Measurements from ENCODE around the gene PLPPR2.
"Not testable (repeated sequence)": the region's sequence is repeated elsewhere in the genome, so short reads cannot be mapped to it uniquely, and the experiment has no call there.

Gene PLPPR2

GRCh38 chr19:11370744-11371143 lies 15.5 kb downstream of the PLPPR2 start:
- DNase-seq (ENCODE audit: low read depth in 1 of 2, low spot score in 1 of 2) = no peak

- DNase-seq (ENCODE audit: low read depth in 1 of 2, low spot score in 1 of 2) = no peak
Observed at GRCh38 chr19:11373166-11373884, 18.1 kb downstream of the PLPPR2 start.

GRCh38 chr19:11373885-11374432 lies 18.7 kb downstream of the PLPPR2 start:
- no peak for DNase-seq (ENCODE audit: low read depth in 1 of 2, low spot score in 1 of 2)

- peak; percentile 91 to 92 for DNase-seq (ENCODE audit: low read depth in 1 of 2, low spot score in 1 of 2)
Observed at GRCh38 chr19:11374433-11375142, 19.4 kb downstream of the PLPPR2 start, which contains the start of gene SWSAP1. TSS of gene SWSAP1 (plus strand) at chr19:11374666. CDS start at chr19:11374681, 15 bp downstream.

GRCh38 chr19:11375143-11375948 lies 20.1 kb downstream of the PLPPR2 start:
- peak; percentile 49 to 52 for DNase-seq (ENCODE audit: low read depth in 1 of 2, low spot score in 1 of 2)

- DNase-seq (ENCODE audit: low read depth in 1 of 2, low spot score in 1 of 2) = no peak
Observed at GRCh38 chr19:11377237-11377636, 22.0 kb downstream of the PLPPR2 start.

GRCh38 chr19:11377756-11378155 lies 22.5 kb downstream of the PLPPR2 start:
- no peak for DNase-seq (ENCODE audit: low read depth in 1 of 2, low spot score in 1 of 2)

- DNase-seq (ENCODE audit: low read depth in 1 of 2, low spot score in 1 of 2) = no peak
Observed at GRCh38 chr19:11378319-11379189, 23.3 kb downstream of the PLPPR2 start.

GRCh38 chr19:11379269-11379845 lies 24.1 kb downstream of the PLPPR2 start:
- DNase-seq (ENCODE audit: low read depth in 1 of 2, low spot score in 1 of 2) = not testable (repeated sequence)

GRCh38 chr19:11379857-11380350 lies 24.7 kb downstream of the PLPPR2 start:
- no peak for DNase-seq (ENCODE audit: low read depth in 1 of 2, low spot score in 1 of 2)

GRCh38 chr19:11380653-11381537 lies 25.7 kb downstream of the PLPPR2 start:
- peak; percentile 90 to 95 for DNase-seq (ENCODE audit: low read depth in 1 of 2, low spot score in 1 of 2)

GRCh38 chr19:11382898-11383705 lies 27.9 kb downstream of the PLPPR2 start:
- peak in 1 of 2 donors; percentile 27 for DNase-seq (ENCODE audit: low read depth in 1 of 2, low spot score in 1 of 2)

- no peak for DNase-seq (ENCODE audit: low read depth in 1 of 2, low spot score in 1 of 2)
Observed at GRCh38 chr19:11383706-11384048, 28.4 kb downstream of the PLPPR2 start.

- no peak for DNase-seq (ENCODE audit: low read depth in 1 of 2, low spot score in 1 of 2)
Observed at GRCh38 chr19:11384778-11385129, 29.5 kb downstream of the PLPPR2 start.

- no peak for DNase-seq (ENCODE audit: low read depth in 1 of 2, low spot score in 1 of 2)
Observed at GRCh38 chr19:11387162-11388034, 32.2 kb downstream of the PLPPR2 start.

- DNase-seq (ENCODE audit: low read depth in 1 of 2, low spot score in 1 of 2) = no peak
Observed at GRCh38 chr19:11390359-11390758, 35.1 kb downstream of the PLPPR2 start.
